ENCODE measurements around the gene TOMM5. TPM values are rescaled to one million over a fixed set of nuclear protein-coding genes. Genes with fewer than 3 reads are reported as not detected.
"Not testable (repeated sequence)": the region's sequence is repeated elsewhere in the genome, so short reads cannot be mapped to it uniquely, and the experiment has no call there.

TOMM5 gene
- total RNA-seq, 1 donor from 2014 or later = 73.6 TPM

GRCh38 chr9:37611014-37611413 is 18.6 kb upstream of the TOMM5 start:
- ATAC-seq = no peak

- ATAC-seq = no peak
Observed at GRCh38 chr9:37609735-37610397, 17.5 kb upstream of the TOMM5 start.

GRCh38 chr9:37608250-37608649 is 15.9 kb upstream of the TOMM5 start:
- ATAC-seq = no peak

- ATAC-seq = no peak
Observed at GRCh38 chr9:37604296-37604695, 11.9 kb upstream of the TOMM5 start.

DNA sequence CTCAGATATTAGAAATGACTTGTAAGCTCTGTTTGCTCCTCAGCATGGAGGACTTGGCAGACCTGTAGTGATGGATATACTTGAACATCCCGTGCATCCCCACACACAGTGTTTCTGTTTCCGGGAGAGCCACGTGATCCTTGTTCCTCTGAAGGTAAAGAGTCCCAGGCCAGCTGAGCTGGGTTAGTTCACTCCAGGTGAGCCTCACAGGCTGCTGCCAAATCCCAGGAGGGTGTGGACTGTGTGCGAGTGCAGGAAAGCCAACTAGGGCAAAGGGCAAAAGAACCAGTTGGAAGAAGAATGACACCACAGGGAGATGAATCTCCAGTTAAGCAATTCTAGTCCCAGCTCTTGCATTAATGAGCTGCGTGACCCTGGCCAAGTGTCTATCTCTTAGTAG is 10.4 kb upstream of the TOMM5 start:
- peak; percentile 99 for ATAC-seq

- ATAC-seq = not testable (repeated sequence)
Observed at GRCh38 chr9:37602061-37602460, 9.7 kb upstream of the TOMM5 start.

GRCh38 chr9:37596504-37596903 is 4.1 kb upstream of the TOMM5 start:
- no peak for ATAC-seq

- ATAC-seq = no peak
Observed at GRCh38 chr9:37593883-37594448, 1.6 kb upstream of the TOMM5 start.

GRCh38 chr9:37587521-37587920 is 4.9 kb downstream of the TOMM5 start:
- ATAC-seq = no peak

- ATAC-seq = no peak
Observed at GRCh38 chr9:37583522-37584121, 8.8 kb downstream of the TOMM5 start.

DNA sequence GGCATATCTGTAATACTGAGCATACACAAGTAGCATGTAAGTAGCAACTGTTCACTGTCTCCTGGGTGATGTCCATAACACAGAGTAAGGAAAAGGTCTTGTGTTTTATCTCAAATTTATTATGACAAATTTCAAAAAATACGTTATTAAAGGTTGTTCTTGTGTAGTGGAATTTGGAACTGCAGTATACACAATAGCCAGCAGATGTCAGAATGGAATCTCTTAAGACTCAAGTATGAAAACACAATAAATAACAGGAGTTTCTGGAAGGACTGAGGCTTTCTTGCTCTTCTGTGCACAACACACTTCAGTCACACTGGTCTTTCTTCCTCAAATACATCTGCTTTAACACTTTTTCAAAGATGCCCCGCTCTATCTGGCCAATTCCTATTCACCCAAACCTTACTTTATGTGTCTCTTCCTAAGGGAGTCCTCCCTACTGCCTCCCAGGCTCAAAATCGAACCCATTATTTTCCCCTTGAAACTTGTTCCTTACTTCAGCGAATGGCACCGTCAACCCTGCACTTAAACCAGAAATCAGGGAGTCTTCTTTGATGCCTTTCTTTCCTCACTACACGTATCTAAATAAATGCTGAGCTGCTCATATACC is 9.7 kb downstream of the TOMM5 start:
- ATAC-seq = peak; percentile 65

- peak; percentile 85 for ATAC-seq
Observed at GRCh38 chr9:37575921-37576721, 16.3 kb downstream of the TOMM5 start, which contains the start of gene FBXO10. Gene FBXO10, minus strand, starts transcription at chr9:37576380. Its CDS starts 34,612 bp downstream, at chr9:37541768.

DNA sequence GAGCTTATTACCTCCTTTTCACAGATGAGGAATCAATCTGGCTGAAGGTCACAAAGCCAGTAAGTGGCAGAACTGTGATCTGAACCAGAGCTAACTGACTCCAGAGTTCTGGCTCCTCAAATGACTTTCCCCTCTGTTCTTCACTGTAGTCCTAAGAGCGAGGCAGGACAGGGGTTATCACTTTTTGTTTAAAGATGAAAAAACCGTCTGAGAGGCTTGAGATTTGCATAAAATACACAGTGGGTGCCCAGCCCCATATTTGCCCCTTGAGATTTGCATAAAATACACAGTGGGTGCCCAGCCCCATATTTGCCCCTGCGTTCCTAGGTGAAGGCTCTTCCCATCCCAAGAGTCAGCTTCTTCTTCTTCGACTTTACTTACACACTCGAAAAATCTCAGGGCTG is 16.9 kb downstream of the TOMM5 start:
- peak; percentile 26 for ATAC-seq

DNA sequence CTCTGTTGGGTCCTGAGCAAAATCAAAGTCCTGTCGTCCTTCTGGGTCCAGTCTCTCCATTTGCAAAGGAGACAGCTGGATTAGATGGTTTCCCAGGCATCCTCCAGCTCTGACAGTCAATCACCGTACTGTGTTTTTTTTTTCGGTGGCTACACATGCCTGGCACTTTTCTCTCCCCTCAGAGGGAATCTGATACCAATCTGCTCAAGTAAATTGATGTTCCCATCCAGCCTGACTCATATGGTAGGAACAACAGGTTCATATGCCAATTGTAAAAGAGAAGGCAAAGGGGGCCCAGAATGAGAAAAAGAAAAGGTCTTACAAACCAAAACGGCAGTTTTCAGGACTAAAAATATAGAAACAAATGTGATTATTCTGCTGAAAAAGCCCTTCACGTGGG is 17.4 kb downstream of the TOMM5 start:
- ATAC-seq = no peak

DNA sequence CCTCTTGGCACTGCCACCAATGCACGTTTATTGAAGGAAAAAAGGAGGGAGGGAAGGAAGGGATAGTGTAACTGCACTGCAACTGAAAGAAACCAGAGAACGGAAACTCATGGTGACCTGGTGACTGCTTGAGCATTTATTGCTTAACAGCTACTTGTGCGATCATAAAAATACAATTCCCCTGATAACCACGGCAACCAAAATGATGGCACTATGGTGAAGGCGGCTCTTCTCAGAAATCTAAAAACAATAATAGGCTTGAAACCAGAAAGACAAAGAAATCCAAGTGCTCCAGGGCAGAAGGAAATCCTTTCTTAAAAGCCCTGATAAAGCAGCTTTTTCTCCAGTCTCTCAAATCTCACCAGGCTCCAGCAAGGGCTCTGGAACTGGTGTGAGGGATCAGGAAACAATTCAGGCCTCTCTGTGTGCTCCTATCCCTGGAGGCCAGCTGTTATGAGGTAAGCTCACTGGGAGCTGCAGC is 18.1 kb downstream of the TOMM5 start:
- ATAC-seq = peak; percentile 28

GRCh38 chr9:37571282-37571681 is 21.1 kb downstream of the TOMM5 start:
- ATAC-seq = no peak

GRCh38 chr9:37566716-37567115 is 25.7 kb downstream of the TOMM5 start:
- ATAC-seq = no peak

DNA sequence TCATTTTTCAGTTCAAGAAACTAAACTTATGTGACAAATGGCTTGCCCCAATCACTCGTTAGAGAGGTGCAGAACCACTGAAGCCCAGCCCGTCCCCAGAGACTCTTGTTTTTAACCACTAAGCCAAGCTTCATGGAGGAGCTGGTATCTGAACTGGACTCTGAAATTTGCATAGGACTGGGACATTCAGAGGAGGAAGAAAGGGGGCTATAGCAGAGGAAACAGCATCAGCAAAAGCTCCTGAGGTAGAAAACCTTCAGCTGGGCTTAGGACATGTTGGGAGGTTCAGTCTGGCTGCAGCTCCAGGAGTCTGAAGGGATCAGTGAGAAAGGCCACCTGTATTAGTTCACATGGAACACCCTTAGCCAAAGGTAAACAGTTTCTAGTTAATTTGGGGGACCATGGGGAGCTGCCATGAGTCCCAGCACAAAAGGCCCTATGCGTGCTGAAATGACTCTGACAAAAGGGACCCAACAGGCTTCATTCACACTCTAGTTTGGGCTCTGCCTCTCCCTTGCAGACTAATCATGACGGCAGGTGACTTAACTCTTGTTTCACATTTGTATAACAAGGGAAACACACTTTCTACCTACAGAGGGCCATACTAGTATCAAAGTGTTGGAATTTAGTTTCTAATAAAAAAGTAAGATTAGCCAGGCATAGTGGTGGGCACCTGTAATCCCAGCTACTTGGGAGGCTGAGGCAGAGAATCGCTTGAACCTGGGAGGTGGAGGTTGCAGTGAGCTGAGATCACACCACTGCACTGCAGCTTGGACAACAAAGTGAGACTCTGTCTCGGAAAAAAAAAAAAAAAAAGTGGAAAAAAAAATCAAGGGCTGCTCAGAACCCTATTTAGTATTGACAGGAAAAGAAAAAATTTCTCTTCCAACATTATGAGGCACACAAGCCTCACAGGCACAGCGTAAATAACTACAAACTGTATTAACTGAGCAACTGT is 26.5 kb downstream of the TOMM5 start:
- peak; percentile 38 for ATAC-seq

DNA sequence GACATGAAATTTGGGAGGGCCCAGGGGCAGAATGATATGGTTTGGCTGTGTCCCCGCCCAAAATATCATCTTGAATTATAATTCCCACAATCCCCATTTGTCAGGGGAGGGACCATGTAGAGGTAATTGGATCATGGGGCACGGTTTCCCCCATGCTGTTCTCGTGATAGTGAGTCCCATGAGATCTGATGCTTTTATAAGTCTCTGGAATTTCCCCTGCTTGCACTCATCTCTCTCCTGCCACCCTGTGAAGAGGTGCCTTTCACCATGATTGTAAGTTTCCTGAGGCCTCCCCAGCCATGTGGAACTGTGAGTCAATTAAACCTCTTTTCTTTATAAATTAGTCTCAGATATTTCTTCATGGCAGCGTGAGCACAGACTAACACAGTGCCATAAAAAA is 27.5 kb downstream of the TOMM5 start:
- no peak for ATAC-seq

- no peak for ATAC-seq
Observed at GRCh38 chr9:37563806-37564513, 28.4 kb downstream of the TOMM5 start.

DNA sequence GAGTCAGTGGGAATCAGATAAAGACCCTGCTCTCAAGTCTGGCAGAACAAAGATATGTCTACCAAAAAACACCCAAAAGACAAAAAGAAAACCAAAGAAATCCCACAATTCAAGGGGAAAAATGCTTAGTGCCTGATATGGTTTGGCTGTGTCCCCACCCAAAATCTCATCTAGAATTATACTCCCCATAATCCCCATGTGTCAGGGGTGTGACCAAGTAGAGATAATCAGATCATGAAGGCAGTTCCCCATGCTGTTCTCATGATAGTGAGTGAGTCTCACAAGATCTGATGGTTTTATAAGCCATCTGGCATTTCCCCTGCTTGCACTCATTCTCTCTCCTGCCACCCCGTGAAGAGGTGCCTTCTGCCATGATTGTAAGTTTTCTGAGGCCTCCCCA is 29.6 kb downstream of the TOMM5 start:
- ATAC-seq = no peak
